ENCODE results near the gene USPL1. TPM values are rescaled to one million over a fixed set of nuclear protein-coding genes. Genes with fewer than 3 reads are reported as not detected.

USPL1 gene
- total and polyA plus RNA-seq, 3 donors from 2014 or later: 36.0 to 52.0 (median 36.4) TPM

- Histone ChIP-seq H3K27me3 (no peaks in the 10 kb centered on the region), H3K9me3 (no peaks in the 10 kb centered on the region), H3K4me3 (no peak overlapping the region), H3K27ac (no peak overlapping the region), H3K36me3 (ENCODE audit: low read depth, missing control alignments) (no peaks in the 10 kb centered on the region), H3K4me1 (no peaks in the 10 kb centered on the region)
- TF ChIP-seq CTCF (IDR thresholded peaks at IDR 0.05): no peak
- no peak for TF ChIP-seq POLR2A (IDR thresholded peaks at IDR 0.05)
- 84 to 88% methylated on average over 6 of the region's 6 CpGs for WGBS, 2 donors
- DNase-seq: no peak
- intact Hi-C loops (cut with DNase I; ENCODE audit: low total_unique reads): no loop called here
Measured at GRCh38 chr13:30577401-30577852, 40.3 kb upstream of the USPL1 start.

GRCh38 chr13:30580852-30581502, 36.7 kb upstream of the USPL1 start:
- no peak for DNase-seq
- H3K4me1 ChIP-seq: no peaks in the 10 kb centered on the region
- H3K27me3 ChIP-seq: no peaks in the 10 kb centered on the region
- H3K4me3 ChIP-seq: no peak overlapping the region
- H3K27ac ChIP-seq: no peak overlapping the region
- no peaks in the 10 kb centered on the region for H3K36me3 ChIP-seq (ENCODE audit: low read depth, missing control alignments)
- TF ChIP-seq CTCF (IDR thresholded peaks at IDR 0.05): no peak
- no peak for TF ChIP-seq POLR2A (IDR thresholded peaks at IDR 0.05)
- 92 to 93% methylated on average over 3 of the region's 3 CpGs for WGBS, 2 donors
- no peaks in the 10 kb centered on the region for H3K9me3 ChIP-seq
- intact Hi-C loops (cut with DNase I; ENCODE audit: low total_unique reads): no loop called here

GRCh38 chr13:30581582-30581981, 36.1 kb upstream of the USPL1 start:
- 28 to 60% methylated on average over 1 of the region's 1 CpG for WGBS, 2 donors
- intact Hi-C loops (cut with DNase I; ENCODE audit: low total_unique reads): no loop called here

GRCh38 chr13:30584051-30584731, 33.5 kb upstream of the USPL1 start:
- TF ChIP-seq CTCF (IDR thresholded peaks at IDR 0.05) (no peak), POLR2A (IDR thresholded peaks at IDR 0.05) (no peak)
- intact Hi-C loops (cut with DNase I; ENCODE audit: low total_unique reads): no loop called here
- no peak for DNase-seq
- Histone ChIP-seq H3K27me3 (no peaks in the 10 kb centered on the region), H3K4me1 (no peaks in the 10 kb centered on the region), H3K36me3 (ENCODE audit: low read depth, missing control alignments) (no peaks in the 10 kb centered on the region), H3K27ac (no peak overlapping the region), H3K4me3 (no peak overlapping the region), H3K9me3 (no peaks in the 10 kb centered on the region)
- WGBS, 2 donors: 86 to 90% methylated on average over 1 of the region's 1 CpG

More at GRCh38 chr13:30581582-30581981, 36.1 kb upstream of the USPL1 start:
- no peaks in the 10 kb centered on the region for H3K4me1 ChIP-seq
- H3K27me3 ChIP-seq: no peaks in the 10 kb centered on the region
- no peak for DNase-seq
- no peaks in the 10 kb centered on the region for H3K9me3 ChIP-seq
- H3K27ac ChIP-seq: no peak overlapping the region
- TF ChIP-seq POLR2A (IDR thresholded peaks at IDR 0.05) (no peak), CTCF (IDR thresholded peaks at IDR 0.05) (no peak)
- H3K4me3 ChIP-seq: no peak overlapping the region
- H3K36me3 ChIP-seq (ENCODE audit: low read depth, missing control alignments): no peaks in the 10 kb centered on the region

Data from testis (tissue), 3 donors.